HL-60/S4 treated with phorbol 12-myristate 13-acetate at 8.2 ng/mL for 4 days and 3 days (cell line): ENCODE data around the gene GTPBP3.
"Not testable (repeated sequence)": the region's sequence is repeated elsewhere in the genome, so short reads cannot be mapped to it uniquely, and the experiment has no call there.

Experiments
- in situ Hi-C: fragments of 300-500 bp; cut with MboI; formaldehyde crosslinking; loops from 2 replicates; pipeline ENCODE4 v1.15.0; 2022; ENCODE audit warnings: low sequenced_read_pairs

GTPBP3 gene

GRCh38 chr19:17336872-17337674 lies at the start of gene GTPBP3:
Gene GTPBP3, plus strand, starts transcription at chr19:17337553. Its CDS starts 59 bp downstream, at chr19:17337612.
- in situ Hi-C loops = no loop called here

- in situ Hi-C loops = loop anchor here (10.0 kb wide), 1 partner anchor 525 kb away; no protein-coding TSS in a partner anchor
Measured at GRCh38 chr19:17289489-17289888, 47.9 kb upstream of the GTPBP3 start.

GRCh38 chr19:17292301-17293074 lies 44.9 kb upstream of the GTPBP3 start:
- in situ Hi-C loops = no loop called here

GRCh38 chr19:17293605-17294004 lies 43.7 kb upstream of the GTPBP3 start:
- in situ Hi-C loops = no loop called here

- in situ Hi-C loops = no loop called here
Measured at GRCh38 chr19:17294051-17294891, 43.1 kb upstream of the GTPBP3 start.

GRCh38 chr19:17295551-17295950 lies 41.8 kb upstream of the GTPBP3 start:
- in situ Hi-C loops = not testable (repeated sequence)

GRCh38 chr19:17296273-17296672 lies 41.1 kb upstream of the GTPBP3 start:
- in situ Hi-C loops = no loop called here

- in situ Hi-C loops = no loop called here
Measured at GRCh38 chr19:17296976-17297375, 40.4 kb upstream of the GTPBP3 start.

- in situ Hi-C loops = no loop called here
Measured at GRCh38 chr19:17300992-17301619, 36.2 kb upstream of the GTPBP3 start.

- in situ Hi-C loops = no loop called here
Measured at GRCh38 chr19:17302391-17303166, 34.8 kb upstream of the GTPBP3 start.

- in situ Hi-C loops = no loop called here
Measured at GRCh38 chr19:17303167-17303939, 34.0 kb upstream of the GTPBP3 start, which contains the start of gene ABHD8. Gene ABHD8, minus strand, starts transcription at chr19:17303425. Its CDS starts 1,809 bp downstream, at chr19:17301616.

GRCh38 chr19:17303940-17304267 lies 33.4 kb upstream of the GTPBP3 start:
- in situ Hi-C loops = no loop called here

- in situ Hi-C loops = no loop called here
Measured at GRCh38 chr19:17304386-17305215, 32.8 kb upstream of the GTPBP3 start.

- in situ Hi-C loops = no loop called here
Measured at GRCh38 chr19:17305216-17305516, 32.2 kb upstream of the GTPBP3 start.

GRCh38 chr19:17305517-17306284 lies 31.7 kb upstream of the GTPBP3 start, which contains the start of gene MRPL34:
Gene MRPL34, plus strand, starts transcription at chr19:17305872. Its CDS starts 21 bp downstream, at chr19:17305893.
- in situ Hi-C loops = no loop called here

- in situ Hi-C loops = no loop called here
Measured at GRCh38 chr19:17306285-17306714, 31.1 kb upstream of the GTPBP3 start.

GRCh38 chr19:17307876-17308377 lies 29.4 kb upstream of the GTPBP3 start:
- in situ Hi-C loops = no loop called here
